IPS-18a (cell line): ENCODE data around the gene CCDC40.
"Not testable (repeated sequence)": the region's sequence is repeated elsewhere in the genome, so short reads cannot be mapped to it uniquely, and the experiment has no call there.

Source experiments
- H3K27ac ChIP-seq: one replicate; pipeline ENCODE4 v1.5.1; 2013; ENCODE audit warnings: low read length
- H3K27me3 ChIP-seq: one replicate; pipeline ENCODE4 v1.6.1; 2013; ENCODE audit warnings: mild to moderate bottlenecking, low read length; ENCODE audit not compliant: control insufficient read depth, insufficient read depth
- H3K36me3 ChIP-seq: one replicate; pipeline ENCODE4 v1.6.1; 2013; ENCODE audit warnings: low read depth, low read length; ENCODE audit not compliant: control insufficient read depth
- H3K4me1 ChIP-seq: one replicate; pipeline ENCODE4 v1.6.1; 2013; ENCODE audit warnings: low read depth, low read length; ENCODE audit not compliant: control insufficient read depth
- H3K4me3 ChIP-seq: one replicate; pipeline ENCODE4 v1.5.1; 2013; ENCODE audit warnings: low read length
- H3K9ac ChIP-seq: one replicate; pipeline ENCODE4 v1.6.1; 2013; ENCODE audit warnings: mild to moderate bottlenecking, low read length, moderate library complexity
- H3K9me3 ChIP-seq: one replicate; pipeline ENCODE4 v1.6.1; 2013; ENCODE audit warnings: low read depth, low read length; ENCODE audit not compliant: control insufficient read depth

The CCDC40 gene

GRCh38 chr17:79992649-79993389 lies 43.6 kb upstream of the CCDC40 start:
- Histone ChIP-seq H3K9me3 (no peaks in the 10 kb centered on the region), H3K4me1 (peaks cover 21% of the 10 kb centered on the region), H3K9ac (peak overlapping the region; percentile 59), H3K27me3 (peaks cover 3% of the 10 kb centered on the region), H3K36me3 (no peaks in the 10 kb centered on the region), H3K27ac (no peak overlapping the region), H3K4me3 (no peak overlapping the region)

- H3K4me3 ChIP-seq, result no peak overlapping the region
- H3K9ac ChIP-seq, result peak overlapping the region; percentile 59
- no peaks in the 10 kb centered on the region for H3K9me3 ChIP-seq
- peaks cover 3% of the 10 kb centered on the region for H3K27me3 ChIP-seq
- H3K36me3 ChIP-seq, result no peaks in the 10 kb centered on the region
- no peak overlapping the region for H3K27ac ChIP-seq
- H3K4me1 ChIP-seq, result peaks cover 17% of the 10 kb centered on the region
Measured at GRCh38 chr17:79993390-79994227, 42.8 kb upstream of the CCDC40 start.

- not testable (repeated sequence) for H3K27me3 ChIP-seq, H3K27ac ChIP-seq, H3K4me3 ChIP-seq, H3K36me3 ChIP-seq, H3K9me3 ChIP-seq, H3K9ac ChIP-seq
- H3K4me1 ChIP-seq, result peaks cover 17% of the 10 kb centered on the region
Measured at GRCh38 chr17:79994228-79994569, 42.2 kb upstream of the CCDC40 start.

GRCh38 chr17:79994602-79995001 lies 41.8 kb upstream of the CCDC40 start:
- Histone ChIP-seq H3K27ac (no peak overlapping the region), H3K4me1 (peaks cover 17% of the 10 kb centered on the region), H3K27me3 (peaks cover 3% of the 10 kb centered on the region), H3K9ac (no peak overlapping the region), H3K9me3 (no peaks in the 10 kb centered on the region), H3K4me3 (no peak overlapping the region), H3K36me3 (no peaks in the 10 kb centered on the region)

GRCh38 chr17:79995696-79996095 lies 40.7 kb upstream of the CCDC40 start:
- no peaks in the 10 kb centered on the region for H3K9me3 ChIP-seq
- no peaks in the 10 kb centered on the region for H3K36me3 ChIP-seq
- H3K27ac ChIP-seq, result no peak overlapping the region
- peaks cover 17% of the 10 kb centered on the region for H3K4me1 ChIP-seq
- peaks cover 3% of the 10 kb centered on the region for H3K27me3 ChIP-seq
- no peak overlapping the region for H3K4me3 ChIP-seq
- H3K9ac ChIP-seq, result no peak overlapping the region

GRCh38 chr17:79996291-79996690 lies 40.2 kb upstream of the CCDC40 start:
- H3K9me3 ChIP-seq, result no peaks in the 10 kb centered on the region
- H3K36me3 ChIP-seq, result no peaks in the 10 kb centered on the region
- H3K9ac ChIP-seq, result no peak overlapping the region
- H3K4me3 ChIP-seq, result no peak overlapping the region
- peaks cover 13% of the 10 kb centered on the region for H3K4me1 ChIP-seq
- H3K27me3 ChIP-seq, result peaks cover 3% of the 10 kb centered on the region
- H3K27ac ChIP-seq, result no peak overlapping the region

- H3K27me3 ChIP-seq, result peaks cover 3% of the 10 kb centered on the region
- H3K4me1 ChIP-seq, result peaks cover 11% of the 10 kb centered on the region
- H3K9me3 ChIP-seq, result no peaks in the 10 kb centered on the region
- no peaks in the 10 kb centered on the region for H3K36me3 ChIP-seq
- no peak overlapping the region for H3K4me3 ChIP-seq
- H3K27ac ChIP-seq, result no peak overlapping the region
- no peak overlapping the region for H3K9ac ChIP-seq
Measured at GRCh38 chr17:79997011-79997660, 39.3 kb upstream of the CCDC40 start.

GRCh38 chr17:80000136-80000535 lies 36.3 kb upstream of the CCDC40 start:
- Histone ChIP-seq H3K4me1 (no peaks in the 10 kb centered on the region), H3K9ac (no peak overlapping the region), H3K27ac (no peak overlapping the region), H3K9me3 (no peaks in the 10 kb centered on the region), H3K27me3 (no peaks in the 10 kb centered on the region), H3K4me3 (no peak overlapping the region), H3K36me3 (no peaks in the 10 kb centered on the region)

GRCh38 chr17:80000981-80001775 lies 35.3 kb upstream of the CCDC40 start:
- Histone ChIP-seq H3K4me1 (no peaks in the 10 kb centered on the region), H3K36me3 (no peaks in the 10 kb centered on the region), H3K27me3 (no peaks in the 10 kb centered on the region), H3K9ac (no peak overlapping the region), H3K9me3 (no peaks in the 10 kb centered on the region), H3K4me3 (no peak overlapping the region), H3K27ac (no peak overlapping the region)

GRCh38 chr17:80002070-80002641 lies 34.3 kb upstream of the CCDC40 start:
- no peaks in the 10 kb centered on the region for H3K36me3 ChIP-seq
- no peaks in the 10 kb centered on the region for H3K4me1 ChIP-seq
- no peaks in the 10 kb centered on the region for H3K9me3 ChIP-seq
- H3K27me3 ChIP-seq, result no peaks in the 10 kb centered on the region
- H3K27ac ChIP-seq, result no peak overlapping the region
- H3K4me3 ChIP-seq, result no peak overlapping the region
- H3K9ac ChIP-seq, result no peak overlapping the region
